ENCODE data around the gene HS3ST5. TPM values are rescaled to one million over a fixed set of nuclear protein-coding genes. Genes with fewer than 3 reads are reported as not detected.
A peak's percentile ranks its signal among the peaks of the same experiment; 100 is the strongest.

Gene HS3ST5
- total RNA-seq, 6 experiments from 2014 or later, result not detected

- H3K9me3 ChIP-seq, result no peaks in the 10 kb centered on the region
- ATAC-seq, result no peak
- 44% methylated on average over 2 of the region's 2 CpGs for WGBS (ENCODE audit: insufficient coverage, low coverage, low lambda C conversion rate, missing lambda C conversion rate)
Measured at GRCh38 chr6:114119056-114119455, 223.8 kb downstream of the HS3ST5 start.

GRCh38 chr6:114115652-114116051 is 227.2 kb downstream of the HS3ST5 start:
- Histone ChIP-seq H3K4me3 (no peak overlapping the region), H3K27ac (no peak overlapping the region), H3K36me3 (no peaks in the 10 kb centered on the region), H3K9me3 (no peaks in the 10 kb centered on the region), H3K4me1 (no peaks in the 10 kb centered on the region), H3K27me3 (no peaks in the 10 kb centered on the region)
- 64% methylated on average over 1 of the region's 1 CpG for WGBS (ENCODE audit: insufficient coverage, low coverage, low lambda C conversion rate, missing lambda C conversion rate)
- ATAC-seq, result no peak
- intact Hi-C loops (cut with DNase I), result no loop called here
- TF ChIP-seq POLR2A (IDR thresholded peaks at IDR 0.05), result no peak
- no peak for TF ChIP-seq CTCF (IDR thresholded peaks at IDR 0.05)
- no peak for DNase-seq

More at GRCh38 chr6:114119056-114119455, 223.8 kb downstream of the HS3ST5 start:
- no peaks in the 10 kb centered on the region for H3K36me3 ChIP-seq
- H3K4me3 ChIP-seq, result no peak overlapping the region
- H3K27ac ChIP-seq, result no peak overlapping the region
- no peak for DNase-seq
- TF ChIP-seq POLR2A (IDR thresholded peaks at IDR 0.05), result no peak
- TF ChIP-seq CTCF (IDR thresholded peaks at IDR 0.05), result no peak
- no peaks in the 10 kb centered on the region for H3K27me3 ChIP-seq
- intact Hi-C loops (cut with DNase I), result no loop called here
- no peaks in the 10 kb centered on the region for H3K4me1 ChIP-seq

- DNase-seq (peak; percentile 66 to 74 (median 66)), ATAC-seq (peak; percentile 66 to 88 (median 76))
- Histone ChIP-seq H3K27me3 (no peaks in the 10 kb centered on the region), H3K4me3 (no peak overlapping the region), H3K4me1 (no peaks in the 10 kb centered on the region), H3K27ac (no peak overlapping the region), H3K36me3 (no peaks in the 10 kb centered on the region), H3K9me3 (no peaks in the 10 kb centered on the region)
- TF ChIP-seq CTCF (IDR thresholded peaks at IDR 0.05), result peak in 3 of 4 donors; percentile 46 to 66 (median 63)
- TF ChIP-seq POLR2A (IDR thresholded peaks at IDR 0.05), result no peak
- intact Hi-C loops (cut with DNase I), result no loop called here
- WGBS (ENCODE audit: insufficient coverage, low coverage, low lambda C conversion rate, missing lambda C conversion rate), result 35% methylated on average over 11 of the region's 11 CpGs
Measured at GRCh38 chr6:114108119-114109002, 234.5 kb downstream of the HS3ST5 start.

- H3K9me3 ChIP-seq, result no peaks in the 10 kb centered on the region
- TF ChIP-seq POLR2A (IDR thresholded peaks at IDR 0.05) (no peak), CTCF (IDR thresholded peaks at IDR 0.05) (no peak)
- ATAC-seq (no peak), DNase-seq (no peak)
- H3K36me3 ChIP-seq, result no peaks in the 10 kb centered on the region
- H3K27me3 ChIP-seq, result no peaks in the 10 kb centered on the region
- no peak overlapping the region for H3K27ac ChIP-seq
- no peak overlapping the region for H3K4me3 ChIP-seq
- WGBS (ENCODE audit: insufficient coverage, low coverage, low lambda C conversion rate, missing lambda C conversion rate), result 47% methylated on average over 3 of the region's 3 CpGs
- no peaks in the 10 kb centered on the region for H3K4me1 ChIP-seq
- intact Hi-C loops (cut with DNase I), result no loop called here
Measured at GRCh38 chr6:114106020-114106419, 236.8 kb downstream of the HS3ST5 start.
